Mesendoderm (in vitro differentiated cells): ENCODE data around the gene MAP3K20.
A peak's percentile ranks its signal among the peaks of the same experiment; 100 is the strongest.
"Not testable (repeated sequence)": the region's sequence is repeated elsewhere in the genome, so short reads cannot be mapped to it uniquely, and the experiment has no call there.

Experiments
- DNase-seq: peaks from one replicate; pipeline ENCODE4 v3.0.0; 2013
- H2AK5ac ChIP-seq: 2 replicates; pipeline ENCODE4 v1.6.1; 2013; ENCODE audit warnings: low read length, inconsistent platforms
- H2BK120ac ChIP-seq: 2 replicates; pipeline ENCODE4 v1.6.1; 2013; ENCODE audit warnings: low read depth, mild to moderate bottlenecking, low read length, moderate library complexity, mixed read lengths
- H2BK15ac ChIP-seq: replicated peaks from 2 replicates; pipeline ENCODE4 v1.6.1; 2013; ENCODE audit warnings: low read depth, mild to moderate bottlenecking, moderate library complexity
- H2BK5ac ChIP-seq: 2 replicates; pipeline ENCODE4 v1.6.1; 2013; ENCODE audit warnings: low read length, inconsistent platforms
- H3K18ac ChIP-seq: 2 replicates; pipeline ENCODE4 v1.6.1; 2013; ENCODE audit warnings: mild to moderate bottlenecking, low read length, mixed read lengths
- H3K23ac ChIP-seq: one replicate; pipeline ENCODE4 v1.6.1; 2013; ENCODE audit warnings: low read length
- H3K27ac ChIP-seq: 2 replicates; pipeline ENCODE4 v1.5.1; 2013; ENCODE audit warnings: low read depth, mild to moderate bottlenecking, inconsistent platforms, low read length, moderate library complexity
- H3K27me3 ChIP-seq: 2 replicates; pipeline ENCODE4 v1.6.1; 2013; ENCODE audit warnings: low read length, control low read depth, mild to moderate bottlenecking, inconsistent platforms; ENCODE audit not compliant: insufficient read depth, poor library complexity
- H3K36me3 ChIP-seq: 2 replicates; pipeline ENCODE4 v1.6.1; 2013; ENCODE audit warnings: low read length, inconsistent platforms; ENCODE audit not compliant: control insufficient read depth, insufficient read depth
- H3K4ac ChIP-seq: one replicate; pipeline ENCODE4 v1.6.1; 2013; ENCODE audit warnings: low read depth, mild to moderate bottlenecking, low read length, moderate library complexity
- H3K4me1 ChIP-seq: 2 replicates; pipeline ENCODE4 v1.6.1; 2013; ENCODE audit warnings: low read depth, low read length, inconsistent platforms; ENCODE audit not compliant: control insufficient read depth
- H3K4me2 ChIP-seq: 2 replicates; pipeline ENCODE4 v1.6.1; 2013; ENCODE audit warnings: low read length
- H3K4me3 ChIP-seq: 2 replicates; pipeline ENCODE4 v1.5.1; 2013; ENCODE audit warnings: mild to moderate bottlenecking, low read length
- H3K56ac ChIP-seq: one replicate; pipeline ENCODE4 v1.6.1; 2013; ENCODE audit warnings: low read length
- H3K79me1 ChIP-seq: 2 replicates; pipeline ENCODE4 v1.6.1; 2013; ENCODE audit warnings: low read length, inconsistent platforms
- H3K79me2 ChIP-seq: 2 replicates; pipeline ENCODE4 v1.6.1; 2013; ENCODE audit warnings: mild to moderate bottlenecking, low read length; ENCODE audit not compliant: control insufficient read depth, insufficient read depth
- H3K9ac ChIP-seq: 2 replicates; pipeline ENCODE4 v1.6.1; 2013; ENCODE audit warnings: low read length, inconsistent platforms
- H4K5ac ChIP-seq: one replicate; pipeline ENCODE4 v1.6.1; 2013; ENCODE audit warnings: low read length
- H4K8ac ChIP-seq: one replicate; pipeline ENCODE4 v1.6.1; 2013; ENCODE audit warnings: low read depth, mild to moderate bottlenecking, control low read depth, low read length, moderate library complexity
- WGBS: extraction: QIAGEN DNeasy Blood & Tissue Kit; methylation state at CpG from one replicate; pipeline ENCODE4 v1.1.7; 2013; ENCODE audit warnings: low lambda C conversion rate, missing lambda C conversion rate; ENCODE audit not compliant: insufficient coverage; ENCODE audit errors: extremely low coverage; 5-methylcytosine and 5-hydroxymethylcytosine counted together

The MAP3K20 gene

DNA sequence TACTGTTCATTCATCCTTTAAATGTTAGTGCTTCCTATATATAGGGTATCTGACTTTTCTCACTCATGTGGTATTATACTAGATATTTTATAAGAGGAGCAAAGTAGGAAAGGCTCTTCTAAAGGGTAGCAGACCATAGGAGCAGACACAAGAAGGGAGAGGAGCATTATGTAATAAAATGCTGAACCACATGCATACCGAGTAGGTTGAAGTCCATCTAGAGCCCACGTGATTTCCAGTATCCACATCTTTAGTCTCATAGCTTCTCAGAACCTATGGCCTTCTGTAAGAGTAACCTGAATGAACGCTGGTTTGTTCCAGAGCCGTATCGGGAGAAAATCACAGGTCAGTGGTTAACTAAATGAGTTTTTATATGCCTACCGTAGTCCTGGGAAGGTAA, 85.9 kb downstream of the MAP3K20 start:
- H4K8ac ChIP-seq = peak overlapping the region; percentile 17
- H2BK15ac ChIP-seq = no peak overlapping the region
- no peak overlapping the region for H3K4me2 ChIP-seq
- no peak overlapping the region for H3K18ac ChIP-seq
- H2BK5ac ChIP-seq = no peak overlapping the region
- no peaks in the 10 kb centered on the region for H3K4me1 ChIP-seq
- H2AK5ac ChIP-seq = no peak overlapping the region
- H3K27ac ChIP-seq = no peak overlapping the region
- no peaks in the 10 kb centered on the region for H3K36me3 ChIP-seq
- no peak overlapping the region for H3K56ac ChIP-seq
- H3K9ac ChIP-seq = no peak overlapping the region
- H2BK120ac ChIP-seq = no peak overlapping the region
- H4K5ac ChIP-seq = no peak overlapping the region
- H3K4me3 ChIP-seq = no peak overlapping the region
- no CpG with 5 or more reads among the region's 6 CpGs for WGBS
- no peak for DNase-seq
- no peaks in the 10 kb centered on the region for H3K27me3 ChIP-seq
- H3K79me2 ChIP-seq = no peaks in the 10 kb centered on the region
- H3K79me1 ChIP-seq = no peaks in the 10 kb centered on the region
- H3K23ac ChIP-seq = no peak overlapping the region
- no peak overlapping the region for H3K4ac ChIP-seq

GRCh38 chr2:173163357-173163756, 87.7 kb downstream of the MAP3K20 start:
- WGBS = no CpG with 5 or more reads among the region's 1 CpG
- H2BK120ac ChIP-seq, DNase-seq, H3K4me2 ChIP-seq, H3K36me3 ChIP-seq, H2AK5ac ChIP-seq, H3K79me1 ChIP-seq, H3K56ac ChIP-seq, H3K79me2 ChIP-seq, H3K27me3 ChIP-seq, H3K9ac ChIP-seq, H4K5ac ChIP-seq, H2BK5ac ChIP-seq, H3K4me1 ChIP-seq, H3K4me3 ChIP-seq, H2BK15ac ChIP-seq, H3K23ac ChIP-seq, H3K27ac ChIP-seq, H3K4ac ChIP-seq, H3K18ac ChIP-seq, H4K8ac ChIP-seq: not testable (repeated sequence)

GRCh38 chr2:173164396-173164795, 88.8 kb downstream of the MAP3K20 start:
- Histone ChIP-seq H3K4me1 (no peaks in the 10 kb centered on the region), H3K27me3 (no peaks in the 10 kb centered on the region), H4K8ac (no peak overlapping the region), H2BK5ac (no peak overlapping the region), H3K27ac (no peak overlapping the region), H3K23ac (no peak overlapping the region), H3K79me2 (no peaks in the 10 kb centered on the region), H2BK120ac (no peak overlapping the region), H3K18ac (no peak overlapping the region), H2BK15ac (no peak overlapping the region), H3K4me3 (no peak overlapping the region), H4K5ac (no peak overlapping the region), H2AK5ac (no peak overlapping the region), H3K36me3 (no peaks in the 10 kb centered on the region), H3K79me1 (no peaks in the 10 kb centered on the region), H3K4ac (no peak overlapping the region), H3K4me2 (no peak overlapping the region), H3K9ac (no peak overlapping the region), H3K56ac (no peak overlapping the region)
- no peak for DNase-seq
- WGBS = no CpG with 5 or more reads among the region's 1 CpG

DNA sequence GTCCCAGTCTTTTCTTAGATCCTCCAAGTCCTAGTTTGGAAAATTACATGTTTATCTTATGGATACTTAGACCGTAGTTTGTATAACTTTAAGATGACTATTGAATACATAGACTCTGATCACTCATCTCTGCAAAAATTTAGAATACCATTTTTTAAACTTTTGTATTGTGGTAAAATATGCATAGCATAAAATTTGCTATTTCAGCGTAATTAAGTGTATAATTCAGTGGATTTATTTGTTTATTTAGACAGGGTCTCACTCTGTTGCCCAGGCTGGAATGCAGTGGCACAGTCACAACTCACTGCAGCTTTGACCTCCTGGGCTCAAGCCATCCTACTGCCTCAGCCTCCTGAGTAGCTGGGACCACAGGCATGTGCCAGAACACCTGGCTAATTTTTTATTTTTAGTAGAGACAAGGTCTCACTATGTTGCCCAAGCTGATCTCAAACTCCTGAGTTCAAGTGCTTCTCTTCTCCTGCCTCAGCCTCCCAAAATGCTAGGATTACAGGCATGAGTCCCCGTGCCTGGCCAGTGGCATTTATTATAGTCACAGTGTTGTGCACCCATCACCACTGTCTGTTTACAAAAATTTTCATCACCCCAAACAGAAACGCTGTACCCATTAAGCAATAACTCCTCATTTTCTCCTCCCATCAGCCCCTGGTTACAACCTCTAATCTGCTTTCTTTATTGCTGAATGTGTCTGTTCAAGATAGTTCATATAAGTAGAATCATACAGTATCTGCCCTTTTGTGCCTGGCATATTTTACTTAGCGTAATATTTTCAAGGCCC, 90.0 kb downstream of the MAP3K20 start:
- no peak overlapping the region for H2AK5ac ChIP-seq
- H4K8ac ChIP-seq = no peak overlapping the region
- H2BK5ac ChIP-seq = no peak overlapping the region
- DNase-seq = no peak
- H3K27me3 ChIP-seq = no peaks in the 10 kb centered on the region
- H3K18ac ChIP-seq = no peak overlapping the region
- no peak overlapping the region for H2BK15ac ChIP-seq
- H3K79me2 ChIP-seq = no peaks in the 10 kb centered on the region
- H3K36me3 ChIP-seq = no peaks in the 10 kb centered on the region
- no peak overlapping the region for H3K27ac ChIP-seq
- H3K79me1 ChIP-seq = no peaks in the 10 kb centered on the region
- WGBS = no CpG with 5 or more reads among the region's 5 CpGs
- no peak overlapping the region for H2BK120ac ChIP-seq
- H3K4me2 ChIP-seq = no peak overlapping the region
- no peak overlapping the region for H3K4ac ChIP-seq
- no peak overlapping the region for H4K5ac ChIP-seq
- no peak overlapping the region for H3K4me3 ChIP-seq
- no peak overlapping the region for H3K23ac ChIP-seq
- H3K4me1 ChIP-seq = no peaks in the 10 kb centered on the region
- no peak overlapping the region for H3K56ac ChIP-seq
- no peak overlapping the region for H3K9ac ChIP-seq

DNA sequence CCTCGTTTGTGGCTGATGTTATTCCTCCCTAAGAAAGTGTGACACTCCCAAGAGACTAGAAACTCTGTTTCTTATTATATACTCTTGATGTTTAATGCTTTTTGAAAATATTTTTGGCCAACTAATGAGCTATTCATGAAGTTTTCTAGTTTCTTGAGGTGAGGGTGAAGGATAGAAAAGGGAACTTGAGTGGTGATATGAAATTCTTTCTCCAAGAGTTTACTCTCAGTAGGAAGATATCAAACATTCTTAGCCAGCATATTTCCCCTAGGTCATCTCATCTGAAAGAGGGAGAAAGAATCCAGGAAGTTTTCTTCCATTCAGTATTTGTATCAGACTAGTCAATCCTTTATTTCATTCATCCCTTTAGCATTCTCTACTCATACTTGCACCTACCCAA, 95.7 kb downstream of the MAP3K20 start:
- Histone ChIP-seq H3K27ac (no peak overlapping the region), H3K79me2 (no peaks in the 10 kb centered on the region), H3K9ac (no peak overlapping the region), H3K4ac (no peak overlapping the region), H2BK5ac (no peak overlapping the region), H3K4me2 (no peak overlapping the region), H3K79me1 (no peaks in the 10 kb centered on the region), H2BK120ac (no peak overlapping the region), H3K27me3 (no peaks in the 10 kb centered on the region), H3K4me1 (no peaks in the 10 kb centered on the region), H3K18ac (no peak overlapping the region), H4K5ac (no peak overlapping the region), H3K56ac (no peak overlapping the region), H3K36me3 (no peaks in the 10 kb centered on the region), H3K4me3 (no peak overlapping the region), H4K8ac (no peak overlapping the region), H2AK5ac (no peak overlapping the region), H2BK15ac (no peak overlapping the region), H3K23ac (no peak overlapping the region)
- no peak for DNase-seq
- WGBS = no CpG with 5 or more reads among the region's 1 CpG
